GM23248 (cell line): ENCODE data around the gene SERTAD2. TPM values are rescaled to one million over a fixed set of nuclear protein-coding genes. Genes with fewer than 3 reads are reported as not detected.
A peak's percentile ranks its signal among the peaks of the same experiment; 100 is the strongest.

ENCODE experiments used
- DNase-seq: peaks from one replicate; pipeline ENCODE4 v3.0.0-alpha.2; 2015
- H2AFZ ChIP-seq: fragments of 200-600 bp; sonication (generic); 2 replicates; pipeline ENCODE4 v1.6.1; 2016; ENCODE audit warnings: antibody characterized with exemption
- H3F3A ChIP-seq: fragments of 200-600 bp; sonication (generic); 2 replicates; pipeline ENCODE4 v1.6.1; 2016; ENCODE audit warnings: mild to moderate bottlenecking, antibody characterized with exemption, mixed run types; ENCODE audit not compliant: insufficient read depth
- H3K27ac ChIP-seq: fragments of 200-600 bp; sonication (generic); 2 replicates; pipeline ENCODE4 v1.5.1; 2016; ENCODE audit warnings: mild to moderate bottlenecking
- H3K27me3 ChIP-seq: fragments of 200-600 bp; sonication (generic); replicated peaks from 2 replicates; pipeline ENCODE4 v1.6.1; 2016; ENCODE audit warnings: mild to moderate bottlenecking; ENCODE audit not compliant: insufficient read depth
- H3K36me3 ChIP-seq: fragments of 200-600 bp; sonication (generic); 2 replicates; pipeline ENCODE4 v1.6.1; 2016; ENCODE audit warnings: low read depth, mild to moderate bottlenecking
- H3K4me1 ChIP-seq: fragments of 200-600 bp; sonication (generic); 2 replicates; pipeline ENCODE4 v1.6.1; 2016; ENCODE audit warnings: mild to moderate bottlenecking; ENCODE audit not compliant: insufficient read depth
- H3K4me2 ChIP-seq: fragments of 200-600 bp; sonication (generic); one replicate; pipeline ENCODE4 v1.6.1; 2016; ENCODE audit warnings: mild to moderate bottlenecking; ENCODE audit not compliant: unreplicated experiment
- H3K4me3 ChIP-seq: fragments of 200-600 bp; sonication (generic); 2 replicates; pipeline ENCODE4 v1.5.1; 2016; ENCODE audit warnings: mild to moderate bottlenecking
- H3K79me2 ChIP-seq: fragments of 200-600 bp; sonication (generic); 2 replicates; pipeline ENCODE4 v1.6.1; 2016; ENCODE audit warnings: mild to moderate bottlenecking; ENCODE audit not compliant: insufficient read depth
- H3K9ac ChIP-seq: fragments of 200-600 bp; sonication (generic); 2 replicates; pipeline ENCODE4 v1.6.1; 2016; ENCODE audit warnings: mild to moderate bottlenecking
- H3K9me2 ChIP-seq: fragments of 200-600 bp; sonication (generic); 2 replicates; pipeline ENCODE4 v1.6.1; 2016; ENCODE audit warnings: mixed run types, mild to moderate bottlenecking, moderate library complexity; ENCODE audit not compliant: insufficient read depth
- H3K9me3 ChIP-seq: fragments of 200-600 bp; sonication (generic); one replicate; pipeline ENCODE4 v1.6.1; 2017; ENCODE audit warnings: low read depth
- H4K20me1 ChIP-seq: fragments of 200-600 bp; sonication (generic); 2 replicates; pipeline ENCODE4 v1.6.0; 2016; ENCODE audit not compliant: insufficient read depth
- EZH2 ChIP-seq: fragments of 200-600 bp; sonication (generic); IDR thresholded peaks from 2 replicates; pipeline ENCODE4 v1.6.1; 2018; ENCODE audit warnings: antibody characterized with exemption, mild to moderate bottlenecking; ENCODE audit not compliant: insufficient read depth, poor library complexity, severe bottlenecking
- EZH2phosphoT487 ChIP-seq: fragments of 200-600 bp; sonication (generic); IDR thresholded peaks from 2 replicates; pipeline ENCODE4 v1.6.1; 2018; ENCODE audit warnings: antibody characterized with exemption, moderate library complexity, mild to moderate bottlenecking, low read depth; ENCODE audit not compliant: insufficient read depth
- WGBS, 2 experiments: methylation state at CpG; one replicate each; pipeline ENCODE4 v1.1.6; 2015 to 2017; ENCODE audit warnings: low lambda C conversion rate in 2 of 2, low coverage in 1 of 2; ENCODE audit errors: missing lambda C conversion rate in 2 of 2; 5-methylcytosine and 5-hydroxymethylcytosine counted together
- in situ Hi-C: fragments of 300-500 bp; cut with MboI; formaldehyde crosslinking; loops from 2 replicates; pipeline ENCODE4 v1.15.0; 2020
- polyA plus RNA-seq: library from polyadenylated mRNA; unstranded; fragments of >200 nt; fragmentation: Nextera tagmentation; extraction: Ambion mirVana; gene quantifications from 2 replicates; pipeline ENCODE4 v1.2.1, GENCODE V29; 2016
- total RNA-seq: library from RNA; depleted of rRNA; stranded (reverse); fragments of >200 nt; shearing (Covaris generic); gene quantifications from 2 replicates; pipeline ENCODE4 v1.2.3, GENCODE V29; 2014

SERTAD2 gene
- total and polyA plus RNA-seq, 2 experiments from 2014 or later, result 21.0 to 30.0 TPM

- Histone ChIP-seq H3K4me1 (peaks cover 53% of the 10 kb centered on the region), H3F3A (peaks cover 40% of the 10 kb centered on the region), H3K27ac (no peak overlapping the region), H2AFZ (no peak overlapping the region), H3K36me3 (no peaks in the 10 kb centered on the region), H3K4me2 (peak overlapping the region; percentile 6), H3K9me2 (no peaks in the 10 kb centered on the region), H3K27me3 (no peaks in the 10 kb centered on the region), H3K9me3 (no peaks in the 10 kb centered on the region), H3K9ac (no peak overlapping the region), H3K4me3 (no peak overlapping the region), H3K79me2 (peaks cover 58% of the 10 kb centered on the region), H4K20me1 (no peaks in the 10 kb centered on the region)
- DNase-seq, result peak; percentile 38
- TF ChIP-seq EZH2phosphoT487, result no peak
- no peak for TF ChIP-seq EZH2
- 85 to 100% methylated on average over 1 of the region's 1 CpG for WGBS, 2 experiments
- in situ Hi-C loops, result no loop called here
Observed at GRCh38 chr2:64695721-64696261, 42.1 kb upstream of the SERTAD2 start.

- no peak overlapping the region for H2AFZ ChIP-seq
- in situ Hi-C loops, result no loop called here
- H3K79me2 ChIP-seq, result peaks cover 57% of the 10 kb centered on the region
- no peaks in the 10 kb centered on the region for H3K36me3 ChIP-seq
- no peak for TF ChIP-seq EZH2phosphoT487
- no peak for TF ChIP-seq EZH2
- peak; percentile 48 for DNase-seq
- H4K20me1 ChIP-seq, result no peaks in the 10 kb centered on the region
- peaks cover 7% of the 10 kb centered on the region; the same call in 1 of the 2 replicates for H3F3A ChIP-seq
- H3K4me1 ChIP-seq, result peaks cover 21% of the 10 kb centered on the region
- no peak overlapping the region for H3K9ac ChIP-seq
- H3K9me3 ChIP-seq, result no peaks in the 10 kb centered on the region
- 59 to 66% methylated on average over 4 of the region's 4 CpGs for WGBS, 2 experiments
- no peak overlapping the region for H3K4me2 ChIP-seq
- H3K27ac ChIP-seq, result no peak overlapping the region
- H3K4me3 ChIP-seq, result no peak overlapping the region
- H3K9me2 ChIP-seq, result no peaks in the 10 kb centered on the region
- no peaks in the 10 kb centered on the region for H3K27me3 ChIP-seq
Observed at GRCh38 chr2:64692401-64692800, 38.7 kb upstream of the SERTAD2 start.

- Histone ChIP-seq H3K79me2 (peaks cover 33% of the 10 kb centered on the region), H3K9me2 (no peaks in the 10 kb centered on the region), H4K20me1 (no peaks in the 10 kb centered on the region), H3K4me3 (no peak overlapping the region), H3K4me1 (peaks cover 11% of the 10 kb centered on the region), H2AFZ (no peak overlapping the region), H3F3A (no peaks in the 10 kb centered on the region), H3K27ac (no peak overlapping the region), H3K36me3 (no peaks in the 10 kb centered on the region), H3K9me3 (no peaks in the 10 kb centered on the region), H3K4me2 (no peak overlapping the region), H3K27me3 (no peaks in the 10 kb centered on the region), H3K9ac (no peak overlapping the region)
- in situ Hi-C loops, result no loop called here
- no peak for TF ChIP-seq EZH2phosphoT487
- no peak for TF ChIP-seq EZH2
- DNase-seq, result no peak
Observed at GRCh38 chr2:64688909-64689308, 35.2 kb upstream of the SERTAD2 start.

- Histone ChIP-seq H3K79me2 (peaks cover 32% of the 10 kb centered on the region), H3K9me2 (no peaks in the 10 kb centered on the region), H2AFZ (no peak overlapping the region), H3K36me3 (no peaks in the 10 kb centered on the region), H4K20me1 (no peaks in the 10 kb centered on the region), H3K4me2 (no peak overlapping the region), H3F3A (no peaks in the 10 kb centered on the region), H3K4me3 (no peak overlapping the region), H3K9ac (no peak overlapping the region), H3K27ac (no peak overlapping the region), H3K9me3 (no peaks in the 10 kb centered on the region), H3K4me1 (peaks cover 11% of the 10 kb centered on the region), H3K27me3 (no peaks in the 10 kb centered on the region)
- in situ Hi-C loops, result no loop called here
- 97 to 98% methylated on average over 5 of the region's 5 CpGs for WGBS, 2 experiments
- DNase-seq, result no peak
- no peak for TF ChIP-seq EZH2
Observed at GRCh38 chr2:64686283-64686956, 32.7 kb upstream of the SERTAD2 start.

- Histone ChIP-seq H3K27me3 (no peaks in the 10 kb centered on the region), H2AFZ (no peak overlapping the region), H3K27ac (no peak overlapping the region), H3K36me3 (no peaks in the 10 kb centered on the region), H3F3A (no peaks in the 10 kb centered on the region), H3K79me2 (peaks cover 30% of the 10 kb centered on the region), H3K9me3 (no peaks in the 10 kb centered on the region), H3K4me2 (peak overlapping the region; percentile 38), H4K20me1 (no peaks in the 10 kb centered on the region), H3K9me2 (no peaks in the 10 kb centered on the region), H3K4me1 (peaks cover 11% of the 10 kb centered on the region), H3K4me3 (no peak overlapping the region), H3K9ac (no peak overlapping the region)
- WGBS, 2 experiments, result 39 to 48% methylated on average over 1 of the region's 1 CpG
- in situ Hi-C loops, result no loop called here
- peak; percentile 44 for DNase-seq
- no peak for TF ChIP-seq EZH2
- TF ChIP-seq EZH2phosphoT487, result no peak
Observed at GRCh38 chr2:64685430-64685829, 31.7 kb upstream of the SERTAD2 start.
